GM12865 (cell line): ENCODE results near the gene COMMD7.

ENCODE experiments used
- DNase-seq: peaks from one replicate; pipeline ENCODE4 v3.0.0; 2010; ENCODE audit warnings: low read depth
- H3K4me3 ChIP-seq: 2 replicates; pipeline ENCODE4 v1.5.1; 2011; ENCODE audit warnings: mild to moderate bottlenecking, low read depth, low read length, control low read depth
- TF ChIP-seq, protein P1 (sequence below): IDR thresholded peaks from 2 replicates; pipeline ENCODE4 v1.5.1; 2011; ENCODE audit warnings: low read length, control low read depth, low read depth, inconsistent platforms; ENCODE audit not compliant: insufficient read depth; ENCODE audit errors: missing control alignments

COMMD7 gene

DNA sequence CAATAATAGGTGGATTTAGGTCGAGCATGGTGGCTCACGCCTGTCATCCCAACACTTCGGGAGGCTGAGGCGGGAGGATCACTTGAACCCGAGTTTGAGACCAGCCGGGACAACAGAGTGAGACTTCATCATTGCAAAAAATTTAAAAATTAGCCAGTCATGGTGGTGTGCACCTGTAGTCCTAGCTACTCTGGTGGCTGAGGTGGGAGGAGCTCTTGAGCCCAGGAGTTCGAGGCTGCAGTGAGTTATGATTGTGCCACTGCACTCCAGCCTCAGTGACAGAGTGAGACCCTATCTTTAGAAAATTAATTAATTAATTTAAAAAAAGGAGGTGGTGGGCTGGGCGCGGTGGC lies 56.1 kb downstream of the COMMD7 start:
- no peak for DNase-seq
- TF ChIP-seq, protein P1, sequence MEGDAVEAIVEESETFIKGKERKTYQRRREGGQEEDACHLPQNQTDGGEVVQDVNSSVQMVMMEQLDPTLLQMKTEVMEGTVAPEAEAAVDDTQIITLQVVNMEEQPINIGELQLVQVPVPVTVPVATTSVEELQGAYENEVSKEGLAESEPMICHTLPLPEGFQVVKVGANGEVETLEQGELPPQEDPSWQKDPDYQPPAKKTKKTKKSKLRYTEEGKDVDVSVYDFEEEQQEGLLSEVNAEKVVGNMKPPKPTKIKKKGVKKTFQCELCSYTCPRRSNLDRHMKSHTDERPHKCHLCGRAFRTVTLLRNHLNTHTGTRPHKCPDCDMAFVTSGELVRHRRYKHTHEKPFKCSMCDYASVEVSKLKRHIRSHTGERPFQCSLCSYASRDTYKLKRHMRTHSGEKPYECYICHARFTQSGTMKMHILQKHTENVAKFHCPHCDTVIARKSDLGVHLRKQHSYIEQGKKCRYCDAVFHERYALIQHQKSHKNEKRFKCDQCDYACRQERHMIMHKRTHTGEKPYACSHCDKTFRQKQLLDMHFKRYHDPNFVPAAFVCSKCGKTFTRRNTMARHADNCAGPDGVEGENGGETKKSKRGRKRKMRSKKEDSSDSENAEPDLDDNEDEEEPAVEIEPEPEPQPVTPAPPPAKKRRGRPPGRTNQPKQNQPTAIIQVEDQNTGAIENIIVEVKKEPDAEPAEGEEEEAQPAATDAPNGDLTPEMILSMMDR, result no peak
- no peak overlapping the region for H3K4me3 ChIP-seq

DNA sequence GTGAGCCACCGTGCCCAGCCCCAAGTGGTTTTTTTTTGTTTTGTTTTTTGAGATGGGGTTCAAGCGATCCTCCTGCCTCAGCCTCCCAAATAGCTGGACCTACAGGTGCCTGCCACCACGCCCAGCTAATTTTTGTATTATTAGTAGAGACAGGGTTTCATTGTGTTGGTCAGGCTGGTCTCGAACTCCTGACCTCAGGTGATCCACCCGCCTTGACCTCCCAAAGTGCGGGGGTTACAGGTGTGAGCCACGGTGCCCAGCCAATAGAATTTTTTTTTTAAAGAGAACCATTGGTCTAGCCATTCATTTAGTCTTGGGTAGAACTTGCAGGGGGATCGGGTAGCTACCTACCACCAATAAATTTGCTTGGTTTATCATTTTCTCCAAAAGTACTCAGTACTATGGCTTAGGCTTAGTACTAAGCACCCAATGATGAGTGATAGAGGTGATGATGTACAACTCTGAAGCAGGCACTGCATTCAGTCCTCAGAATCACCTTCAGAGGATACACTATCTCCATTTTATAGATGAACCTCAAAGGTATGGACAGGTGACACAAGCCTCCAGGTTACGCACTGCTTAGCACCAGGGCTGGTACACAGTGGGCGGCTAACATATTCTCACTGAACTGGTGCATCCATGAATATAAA lies 56.6 kb downstream of the COMMD7 start:
- H3K4me3 ChIP-seq, result no peak overlapping the region
- no peak for DNase-seq
- TF ChIP-seq, protein P1, result no peak

DNA sequence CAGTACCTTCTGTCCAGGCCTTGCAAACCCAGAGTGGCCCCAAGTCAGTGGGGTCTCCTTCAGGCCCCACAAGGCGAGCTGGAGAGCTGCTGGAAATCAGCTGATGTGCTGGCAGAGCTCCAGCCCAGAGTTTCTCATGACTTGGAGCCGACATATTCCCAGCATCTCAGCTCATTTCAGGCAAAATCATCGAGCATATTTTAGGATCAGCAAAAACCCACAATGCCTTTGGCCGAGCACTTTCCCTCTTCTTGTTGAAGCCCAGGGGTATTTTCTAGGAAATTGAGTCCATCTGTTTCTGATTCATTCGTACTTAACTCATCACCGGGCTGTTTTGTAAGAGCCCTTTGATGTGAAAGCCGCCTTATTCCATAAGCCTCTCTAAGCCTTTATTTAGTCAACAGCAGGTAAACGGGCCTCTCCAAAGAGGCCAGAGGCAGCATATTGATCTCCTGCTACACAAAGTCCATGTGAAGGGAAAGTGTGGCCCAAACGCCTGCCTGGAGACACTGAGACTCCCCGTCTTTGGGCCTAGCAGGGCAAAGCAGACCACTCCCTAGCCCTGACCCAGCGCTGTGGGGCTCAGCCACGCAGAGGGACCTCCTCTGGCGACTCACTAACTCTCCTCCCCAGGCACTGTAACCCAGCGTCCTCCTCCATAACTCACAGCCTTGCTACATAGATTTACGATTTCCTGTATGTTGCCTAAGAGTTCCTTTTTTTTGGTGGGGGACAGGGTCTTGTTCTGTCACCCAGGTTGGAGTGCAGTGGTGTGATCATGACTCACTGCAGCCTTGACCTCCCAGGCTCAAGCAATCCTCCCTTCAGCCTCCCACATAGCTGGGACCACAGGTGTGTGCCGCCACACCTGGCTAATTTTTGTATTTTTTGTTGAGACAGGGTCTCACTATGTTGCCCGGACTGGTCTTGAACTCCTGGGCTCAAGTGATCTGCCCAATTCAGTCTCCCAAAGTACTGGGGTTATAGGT lies 57.4 kb downstream of the COMMD7 start:
- no peak for DNase-seq
- TF ChIP-seq, protein P1, result no peak
- no peak overlapping the region for H3K4me3 ChIP-seq

DNA sequence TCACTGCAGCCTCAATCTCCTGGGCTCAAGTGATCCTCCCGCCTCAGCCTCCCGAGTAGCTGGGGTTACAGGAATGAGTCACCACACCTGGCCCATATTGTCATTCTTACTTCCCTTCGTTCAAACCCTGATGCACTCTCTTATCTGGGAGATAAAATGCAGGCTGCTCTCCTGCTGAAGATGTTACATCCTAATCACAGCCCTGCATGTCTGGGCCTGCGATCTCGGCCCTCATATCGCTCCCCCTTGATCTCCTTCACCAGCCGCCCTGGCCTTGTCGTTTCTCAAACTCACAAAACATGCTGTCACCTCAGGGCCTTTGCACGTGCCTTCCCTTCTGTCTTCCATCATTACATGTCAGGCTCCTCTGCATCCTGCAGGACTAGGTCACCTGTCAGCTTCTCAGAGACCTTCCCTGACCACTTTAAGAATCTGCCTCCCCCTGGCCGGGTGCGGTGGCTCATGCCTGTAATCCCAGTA lies 60.7 kb downstream of the COMMD7 start:
- DNase-seq, result no peak
- no peak overlapping the region for H3K4me3 ChIP-seq
- TF ChIP-seq, protein P1, result no peak

DNA sequence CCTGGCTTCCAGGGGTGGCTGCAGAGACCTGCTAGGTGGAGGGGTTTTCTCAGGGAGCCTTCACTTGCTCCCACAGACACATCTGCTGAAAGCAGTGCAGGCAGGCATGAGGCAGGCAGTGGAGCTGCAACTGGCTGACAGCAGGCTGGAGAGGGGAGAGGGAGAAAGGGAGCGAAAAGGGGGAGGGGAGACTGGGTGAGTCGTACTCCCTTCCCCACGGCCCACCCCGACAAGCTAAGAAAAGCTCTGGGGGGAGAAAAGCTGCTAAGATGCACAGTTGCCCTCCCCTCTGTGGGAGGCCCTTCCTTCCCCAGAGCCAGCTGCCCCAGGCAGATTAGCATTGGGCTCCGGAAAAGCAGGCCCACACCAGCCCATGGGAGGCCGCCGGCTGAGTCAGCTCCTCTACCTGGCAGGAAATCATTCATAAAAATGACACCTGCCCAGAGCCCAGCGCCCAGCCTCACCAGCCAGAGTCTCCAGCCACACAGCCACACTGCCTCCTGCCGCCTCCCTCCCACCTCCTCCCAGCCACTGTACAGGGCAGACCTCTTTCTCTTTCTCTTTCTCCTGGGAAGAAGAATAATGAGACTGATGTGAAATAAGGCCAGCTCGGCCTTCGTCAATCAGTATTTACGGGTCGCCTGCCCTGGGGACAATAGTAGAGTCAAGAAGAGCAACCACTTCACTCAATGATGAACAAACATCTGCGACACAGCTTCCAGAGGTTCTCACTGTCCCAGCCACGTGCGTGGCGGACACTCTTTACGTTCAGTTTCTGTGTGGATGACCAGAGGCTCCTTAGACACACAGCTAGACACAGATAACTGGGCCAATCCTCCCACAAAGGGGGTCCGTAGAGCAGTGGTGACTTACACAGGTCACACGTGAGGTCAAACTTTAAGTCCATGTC lies 61.8 kb downstream of the COMMD7 start:
- no peak for DNase-seq
- TF ChIP-seq, protein P1, result no peak
- H3K4me3 ChIP-seq, result no peak overlapping the region

DNA sequence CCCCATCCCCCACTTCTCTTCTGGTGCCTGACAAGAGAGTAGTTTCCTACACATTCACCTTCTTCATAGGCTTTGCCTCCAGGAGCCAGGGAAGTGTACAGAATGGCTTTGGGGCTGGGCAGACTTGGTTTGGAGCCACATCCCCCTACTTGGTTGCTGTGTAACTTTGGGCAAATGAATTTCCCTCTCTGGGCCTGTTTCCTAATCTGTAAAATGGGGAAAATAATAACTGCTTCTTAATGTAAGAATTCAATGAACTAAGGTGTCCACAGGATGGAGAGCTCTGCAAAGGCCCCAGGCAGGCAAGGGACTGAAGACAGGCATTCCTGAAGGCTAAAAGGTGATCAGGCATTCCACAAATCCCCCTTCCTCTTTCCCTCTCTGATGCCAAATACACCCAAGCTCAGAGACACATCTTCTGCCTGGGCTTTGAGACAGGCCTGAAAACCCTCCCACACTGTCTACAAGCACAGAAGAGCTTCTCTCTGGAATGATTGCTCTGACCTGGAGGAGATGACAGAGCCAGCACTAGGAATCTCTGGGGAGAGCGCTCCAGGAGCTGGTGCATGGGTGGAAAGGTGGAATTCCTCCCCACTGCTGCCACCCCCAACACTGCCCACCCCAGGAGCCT lies 62.6 kb downstream of the COMMD7 start:
- no peak overlapping the region for H3K4me3 ChIP-seq
- TF ChIP-seq, protein P1, result no peak
- DNase-seq, result no peak
